Measurements from ENCODE around the gene ANXA9.

ANXA9 gene

DNA sequence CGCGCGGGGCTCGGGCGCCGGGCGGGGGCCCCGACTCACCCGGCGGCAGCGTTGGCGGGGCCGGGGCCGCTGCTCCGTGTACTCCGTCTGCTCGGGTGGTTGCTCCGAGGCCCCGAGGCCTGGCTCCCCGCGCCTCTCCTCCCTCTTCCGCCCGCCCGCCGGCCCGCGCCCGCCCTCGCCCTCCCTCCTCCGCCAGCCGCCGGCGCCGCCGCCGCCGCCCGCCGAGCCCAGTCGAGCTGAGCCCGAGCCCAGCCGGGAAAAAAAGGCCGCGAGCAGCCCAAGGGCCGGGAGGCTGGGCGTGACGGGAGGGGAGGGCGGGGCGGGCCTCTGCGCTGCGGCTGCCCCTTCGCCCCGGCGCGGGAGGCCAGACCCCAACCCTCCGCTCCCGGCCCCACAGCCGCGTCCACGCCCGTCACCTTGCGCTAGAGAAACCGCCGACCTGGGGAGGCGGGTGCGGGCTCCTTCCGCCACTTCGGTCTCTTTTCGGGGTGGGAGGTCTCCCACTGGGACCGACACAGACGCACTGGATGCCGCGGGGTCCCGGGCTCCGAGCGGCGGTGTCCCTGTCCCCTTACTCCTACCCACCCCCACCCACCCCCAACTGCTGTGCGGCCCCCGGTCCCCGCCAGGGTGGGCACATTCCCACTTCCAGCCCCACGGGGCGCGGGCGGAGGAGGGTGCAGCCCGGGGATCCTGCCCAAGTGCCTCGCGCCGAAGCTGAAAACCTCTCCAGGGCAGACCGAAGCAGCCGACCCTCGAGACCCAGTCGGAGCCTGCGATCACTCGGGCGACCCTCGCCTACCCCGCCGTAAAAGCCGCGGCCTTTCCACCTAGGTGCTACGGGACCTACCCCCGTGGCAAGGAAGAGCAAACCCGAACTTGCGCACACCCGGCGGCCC lies 7.3 kb upstream of the ANXA9 start, which contains the start of gene CERS2:
Gene CERS2 (minus strand): TSS at position 256 of the 899 bp plus-strand sequence. CDS start 5,745 bp downstream, outside the sequence.
- peak; percentile 89 for DNase-seq (ENCODE audit: low spot score)

- DNase-seq (ENCODE audit: low spot score), result no peak
Measured at GRCh38 chr1:150976401-150976821, 5.7 kb upstream of the ANXA9 start.

DNA sequence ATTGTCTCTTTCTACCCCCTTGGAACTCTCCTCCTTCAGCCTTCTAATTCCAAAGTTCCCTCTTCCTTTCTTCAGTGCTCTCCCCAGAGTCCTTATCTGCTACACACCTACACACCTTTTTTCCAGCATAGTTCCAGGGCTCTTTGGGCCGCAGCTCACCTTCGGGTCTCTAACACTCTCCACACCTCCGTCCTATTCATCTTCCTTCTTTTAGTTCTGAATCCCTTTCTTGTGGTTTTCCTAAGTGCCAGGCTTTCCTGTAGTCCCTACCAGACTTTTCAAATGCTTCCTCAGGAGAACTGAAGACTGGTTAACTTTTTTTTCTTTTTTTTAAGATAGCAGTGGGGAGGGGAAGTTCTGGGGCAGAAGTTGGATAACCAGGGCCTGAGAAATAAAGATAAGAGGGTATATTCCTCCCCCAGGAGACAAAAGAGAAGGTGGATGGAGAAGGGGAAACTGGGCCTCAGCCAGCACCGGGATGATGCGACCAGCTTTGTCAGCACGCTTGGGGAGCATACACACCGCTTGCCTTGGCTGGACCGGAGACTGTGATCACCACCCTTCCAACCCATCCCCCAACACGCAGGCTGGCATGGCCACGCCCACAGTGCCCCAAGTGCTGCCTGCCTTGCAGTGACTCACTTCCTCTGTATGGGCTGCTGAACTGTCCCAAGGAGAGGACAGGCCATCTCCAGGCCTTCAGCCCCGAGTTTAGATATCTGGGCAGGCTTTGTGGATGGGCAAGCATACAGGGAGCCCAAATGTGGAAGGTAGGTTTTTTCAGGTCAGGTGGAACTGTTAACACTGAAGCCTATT lies 5.0 kb upstream of the ANXA9 start:
- peak; percentile 55 for DNase-seq (ENCODE audit: low spot score)

DNA sequence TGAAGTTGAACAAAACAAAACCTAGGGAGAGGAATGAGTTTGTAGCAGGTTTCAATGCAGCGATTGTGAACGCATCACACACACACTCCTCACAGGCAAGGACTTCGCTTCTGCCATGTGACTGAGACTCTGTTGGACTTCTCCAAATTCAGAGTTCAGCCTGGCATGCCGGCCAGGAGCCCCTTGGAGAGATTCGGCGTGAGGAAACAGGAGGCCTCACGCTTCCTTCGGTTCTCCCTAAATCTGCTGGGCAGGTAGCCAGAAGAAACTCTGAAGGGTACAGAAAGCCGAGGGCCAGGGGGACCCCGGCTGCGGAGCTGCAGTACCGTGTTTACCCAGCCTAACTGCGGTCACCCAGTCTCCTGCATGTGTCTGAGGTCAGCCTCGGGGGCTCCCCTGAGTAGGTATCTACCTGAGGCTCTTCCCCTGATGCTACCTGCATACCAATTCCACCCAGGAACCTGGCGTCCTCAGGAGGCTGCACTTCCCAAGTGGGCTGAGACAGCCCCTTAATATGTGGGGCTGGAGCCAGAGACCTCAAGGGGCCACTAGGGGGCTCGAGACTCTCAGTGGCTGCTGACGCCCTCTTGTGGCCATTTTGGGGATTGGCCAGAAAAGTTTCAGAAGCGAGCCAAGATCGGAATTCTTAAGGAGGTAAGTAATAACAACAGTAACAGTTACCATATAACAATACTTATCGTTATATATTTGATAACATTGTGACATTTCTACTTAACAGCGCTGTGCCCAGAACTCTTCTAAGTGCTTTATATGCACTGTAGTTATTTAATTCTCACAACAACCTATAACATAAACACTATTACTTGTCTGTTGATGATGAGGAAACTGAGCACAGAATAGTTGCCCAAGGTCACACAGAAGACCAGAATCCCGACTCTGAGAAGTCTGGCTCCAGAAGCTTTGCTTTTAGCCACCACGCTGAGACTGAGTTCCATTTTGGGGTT lies 2.7 kb upstream of the ANXA9 start:
- DNase-seq (ENCODE audit: low spot score), result peak; percentile 92

DNA sequence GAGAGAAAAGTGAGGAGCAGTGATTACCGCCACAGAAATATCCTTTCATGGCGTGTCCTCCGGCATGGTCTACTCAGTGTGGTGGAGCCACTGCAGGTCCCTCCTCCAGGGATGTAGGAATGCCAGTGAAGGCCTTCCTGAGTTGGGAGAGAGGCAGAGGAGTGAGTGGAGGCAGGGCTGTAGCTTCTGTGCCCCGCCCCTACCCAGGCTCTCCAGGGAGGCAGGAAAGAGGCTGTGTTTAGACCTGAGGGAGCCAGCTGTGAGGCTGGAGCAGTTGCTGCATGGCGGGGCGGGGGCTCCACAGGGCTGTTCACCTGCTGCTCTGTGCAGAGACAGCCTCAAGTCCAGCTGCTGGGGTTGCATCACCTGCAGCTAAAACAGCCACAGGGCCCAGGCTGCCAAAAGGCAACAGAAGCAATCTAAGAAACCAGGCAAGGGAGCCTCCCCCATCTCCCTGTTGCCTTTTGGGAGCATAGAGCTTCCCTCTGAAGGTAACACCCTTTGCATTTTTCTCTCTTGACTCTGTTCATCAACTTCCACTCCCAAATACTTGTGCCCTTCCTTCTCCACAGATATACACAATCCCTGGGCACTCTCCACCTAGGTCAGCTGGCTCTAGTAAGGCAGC lies 801 bp upstream of the ANXA9 start:
- DNase-seq (ENCODE audit: low spot score), result no peak

- no peak for DNase-seq (ENCODE audit: low spot score)
Measured at GRCh38 chr1:150985179-150985825, 3.2 kb downstream of the ANXA9 start.

GRCh38 chr1:150987924-150988323 lies 5.8 kb downstream of the ANXA9 start:
- DNase-seq (ENCODE audit: low spot score), result no peak

GRCh38 chr1:150992626-150993025 lies 10.5 kb downstream of the ANXA9 start:
- DNase-seq (ENCODE audit: low spot score), result no peak

- DNase-seq (ENCODE audit: low spot score), result no peak
Measured at GRCh38 chr1:150994248-150994647, 12.2 kb downstream of the ANXA9 start.

- DNase-seq (ENCODE audit: low spot score), result no peak
Measured at GRCh38 chr1:150995460-150995859, 13.4 kb downstream of the ANXA9 start.

DNA sequence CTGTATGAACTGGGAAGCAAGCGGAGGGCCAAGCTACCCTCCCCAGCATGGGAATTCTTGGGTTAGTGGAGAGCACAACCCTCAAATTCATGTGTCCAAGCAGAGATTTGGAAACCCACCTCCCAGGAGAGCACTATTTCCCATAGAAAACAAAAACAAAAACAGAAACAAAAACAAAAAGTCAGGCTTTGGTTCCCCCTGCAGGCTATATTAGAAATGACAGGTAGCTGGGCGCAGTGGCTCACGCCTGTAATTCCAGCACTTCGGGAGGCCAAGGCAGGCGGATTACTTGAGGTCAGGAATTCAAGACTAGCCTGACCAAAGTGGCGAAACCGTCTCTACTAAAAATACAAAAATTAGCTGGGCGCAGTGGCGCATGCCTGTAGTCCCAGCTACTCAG lies 13.8 kb downstream of the ANXA9 start:
- no peak for DNase-seq (ENCODE audit: low spot score)

- DNase-seq (ENCODE audit: low spot score), result no peak
Measured at GRCh38 chr1:150997126-150997872, 15.2 kb downstream of the ANXA9 start.

- DNase-seq (ENCODE audit: low spot score), result no peak
Measured at GRCh38 chr1:150997949-150998348, 15.9 kb downstream of the ANXA9 start.

DNA sequence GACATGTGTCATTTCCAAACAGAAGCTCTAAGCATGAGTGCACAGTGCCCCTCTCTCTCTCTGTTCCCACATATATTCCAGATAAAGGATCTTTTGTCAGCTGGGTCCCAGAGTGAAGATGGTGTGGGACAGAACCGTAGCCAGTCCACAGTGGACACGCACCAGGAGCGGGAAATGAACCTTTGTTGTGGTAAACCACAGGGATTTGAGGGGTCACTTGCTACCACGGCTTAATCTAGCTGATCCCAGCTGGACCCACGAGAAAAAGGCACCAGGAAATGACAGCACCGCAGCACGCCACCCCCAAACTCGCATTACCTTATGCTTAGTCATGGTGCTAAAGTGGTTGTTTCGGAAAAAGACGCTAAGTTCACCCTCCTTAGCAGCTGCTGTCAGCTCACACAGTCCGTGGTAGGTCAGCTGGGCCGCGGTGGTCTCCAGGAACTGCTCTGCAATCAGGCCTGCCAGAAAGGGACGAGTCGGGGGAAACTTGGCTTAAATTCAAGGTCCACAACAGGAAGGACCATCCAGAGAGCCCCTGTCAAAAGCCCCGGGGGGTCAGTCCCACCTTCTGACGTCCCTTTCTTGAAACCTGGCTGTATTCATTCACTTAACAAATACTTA lies 17.1 kb downstream of the ANXA9 start:
- peak; percentile 58 for DNase-seq (ENCODE audit: low spot score)

DNA sequence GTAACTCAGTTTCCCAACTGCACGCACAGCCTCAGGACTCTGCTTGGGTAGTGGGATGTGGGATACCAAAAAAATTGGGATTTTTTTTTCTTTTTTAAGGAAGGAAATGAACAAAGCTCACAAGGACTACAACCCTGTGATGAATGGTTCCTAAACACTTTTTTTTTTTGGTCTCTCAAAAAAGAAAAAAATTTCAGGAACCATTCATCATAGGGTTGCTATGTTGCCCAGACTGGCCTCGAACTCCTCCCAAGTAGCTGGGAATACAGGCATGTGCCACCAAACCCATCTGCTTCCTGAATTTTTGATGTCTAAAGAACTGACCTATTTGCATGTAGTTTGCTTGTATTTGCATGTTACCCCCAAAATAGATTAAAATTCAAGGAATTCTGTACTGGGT lies 17.8 kb downstream of the ANXA9 start:
- no peak for DNase-seq (ENCODE audit: low spot score)

GRCh38 chr1:151000408-151000807 lies 18.3 kb downstream of the ANXA9 start:
- DNase-seq (ENCODE audit: low spot score), result no peak

GRCh38 chr1:151001602-151002001 lies 19.5 kb downstream of the ANXA9 start:
- DNase-seq (ENCODE audit: low spot score), result no peak

DNA sequence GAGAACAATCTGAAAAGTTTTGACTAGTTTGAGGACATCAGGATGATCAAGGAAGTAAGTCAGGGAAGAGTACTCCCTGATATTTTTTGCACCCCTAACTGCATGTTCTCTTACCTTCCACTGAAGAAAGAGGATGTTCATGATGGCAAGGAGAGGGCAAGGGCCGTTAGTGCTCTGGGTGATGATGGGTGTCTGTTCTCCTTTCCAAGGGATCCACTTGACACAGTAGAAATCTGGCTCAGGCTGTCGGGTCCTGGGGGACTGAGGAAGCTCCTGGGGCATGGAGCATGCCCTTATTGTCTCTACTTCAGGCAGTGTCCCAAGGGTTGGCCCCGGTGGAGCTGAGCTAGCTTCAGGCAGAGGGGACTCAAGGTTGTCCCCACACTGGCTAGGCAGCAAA lies 20.0 kb downstream of the ANXA9 start:
- no peak for DNase-seq (ENCODE audit: low spot score)

DNA sequence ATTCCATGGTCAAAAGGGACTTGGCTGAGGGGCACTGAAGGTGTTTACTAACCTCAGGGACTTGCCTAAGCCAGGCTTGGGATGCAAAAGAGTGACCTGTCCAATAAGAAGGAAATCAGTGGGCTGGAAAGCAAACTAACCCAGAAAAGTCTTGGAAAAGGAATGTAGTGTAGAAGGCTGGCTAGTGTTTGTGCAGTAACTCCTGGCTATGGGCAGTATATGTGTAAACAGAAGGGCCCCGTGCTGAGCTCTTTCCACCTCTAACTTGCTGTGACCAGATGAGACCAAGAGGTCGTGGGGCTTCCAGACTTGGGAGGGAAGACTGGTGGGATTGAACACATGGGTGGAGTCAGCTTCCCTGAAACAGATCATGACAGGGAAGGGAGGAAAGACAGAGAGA lies 20.5 kb downstream of the ANXA9 start:
- no peak for DNase-seq (ENCODE audit: low spot score)

GRCh38 chr1:151003180-151003579 lies 21.1 kb downstream of the ANXA9 start:
- DNase-seq (ENCODE audit: low spot score), result no peak

Measured in hepatic stellate cell (primary cell).